K562 (cell line): Measurements from ENCODE around the gene BEST1. TPM values are rescaled to one million over a fixed set of nuclear protein-coding genes. Genes with fewer than 3 reads are reported as not detected.

Experiments used
- ARID1B ChIP-seq: fragments of 450-650 bp; IDR thresholded peaks from 2 replicates; pipeline ENCODE4 v1.6.1; 2016; ENCODE audit warnings: antibody characterized with exemption, mild to moderate bottlenecking, inconsistent platforms
- CBFA2T3 ChIP-seq: fragments of 450-650 bp; IDR thresholded peaks from 2 replicates; pipeline ENCODE4 v1.6.1; 2017
- E2F8 ChIP-seq: fragments of 450-650 bp; IDR thresholded peaks from 2 replicates; pipeline ENCODE4 v1.7.1; 2018; ENCODE audit warnings: mild to moderate bottlenecking, low read depth; ENCODE audit not compliant: partially characterized antibody
- ESRRB ChIP-seq: fragments of 250-450 bp; sonication (Bioruptor Pico); IDR thresholded peaks from 2 replicates; pipeline ENCODE4 v1.5.0; 2020; ENCODE audit warnings: mild to moderate bottlenecking, moderate library complexity, borderline replicate concordance
- MBD2 ChIP-seq: sonication (generic); IDR thresholded peaks from 2 replicates; pipeline ENCODE4 v1.6.1; 2016; ENCODE audit warnings: low read depth, borderline replicate concordance
- MITF ChIP-seq: IDR thresholded peaks from 2 replicates; pipeline ENCODE4 v1.6.1; 2014; ENCODE audit warnings: antibody characterized with exemption
- MYC ChIP-seq, 2 experiments: fragments of 250-450 bp in 1 of 2; sonication (Bioruptor Pico) in 1 of 2; IDR thresholded peaks; 2 replicates each; pipeline versions ENCODE4 v1.5.1 to v1.6.1; 2012 to 2021; ENCODE audit warnings: low read depth in 2 of 2, borderline replicate concordance in 1 of 2, improper control_type of control experiment in 1 of 2, low read length in 1 of 2, mild to moderate bottlenecking in 1 of 2, moderate library complexity in 1 of 2
- NR2C1 ChIP-seq, 2 experiments: fragments of 450-650 bp; IDR thresholded peaks; 2 replicates each; pipeline ENCODE4 v1.6.1; 2017; ENCODE audit warnings: mild to moderate bottlenecking in 2 of 2, antibody characterized with exemption in 1 of 2, inconsistent platforms in 1 of 2, missing compliant biosample characterization in 1 of 2, missing genetic modification characterization in 1 of 2
- TBL1XR1 ChIP-seq, 2 experiments: IDR thresholded peaks; 2 replicates each; pipeline ENCODE4 v1.6.1; 2012; ENCODE audit warnings: improper control_type of control experiment in 2 of 2, low read length in 2 of 2, mild to moderate bottlenecking in 1 of 2
- ZNF639 ChIP-seq, 2 experiments: fragments of 200-800 bp in 1 of 2; sonication (Bioruptor generic) in 1 of 2; sonication (generic) in 1 of 2; formaldehyde crosslinking in 1 of 2; IDR thresholded peaks in 1 of 2; conservative IDR thresholded peaks in 1 of 2; 2 replicates each; pipeline versions ENCODE4 v1.5.0 to v1.6.1; 2016 to 2020; ENCODE audit warnings: missing compliant biosample characterization in 1 of 2, missing genetic modification characterization in 1 of 2, missing genetic modification reagents in 1 of 2
- ZNF778 ChIP-seq: fragments of 450-650 bp; formaldehyde crosslinking; IDR thresholded peaks from 2 replicates; pipeline ENCODE4 v1.4.0; 2020; ENCODE audit warnings: mild to moderate bottlenecking, moderate library complexity
- ZNF785 ChIP-seq: fragments of 250-450 bp; sonication (Bioruptor Pico); IDR thresholded peaks from 2 replicates; pipeline ENCODE4 v1.4.0; 2020; ENCODE audit warnings: mild to moderate bottlenecking
- polyA plus RNA-seq, 8 experiments: library from polyadenylated mRNA; depleted of rRNA in 4 of 8; stranded (reverse) in 5 of 8; unstranded in 3 of 8; fragments of >200 nt; fragmentation: Nextera tagmentation in 2 of 8; fragmentation: Illumina TruSeq in 1 of 8; extraction: Ambion mirVana in 2 of 8; extraction: Trizol in 1 of 8; gene quantifications; 2 replicates each; pipeline versions ENCODE4 v1.2.1 to v1.2.3, GENCODE V29; 2011 to 2014; ENCODE audit warnings: inconsistent platforms in 1 of 8, missing spikeins in 1 of 8
- total RNA-seq, 7 experiments: library from RNA; depleted of rRNA in 6 of 7; stranded (reverse); fragments of >200 nt in 6 of 7; fragmentation: Illumina TruSeq in 2 of 7; extraction: Trizol in 2 of 7; gene quantifications; 2 replicates each; pipeline versions ENCODE4 v1.2.1 to v1.2.3, GENCODE V29; 2011 to 2021; ENCODE audit warnings: low replicate concordance in 1 of 7

BEST1 gene
- total and polyA plus RNA-seq, 9 of the 15 experiments (the other 6 are each of a cell fraction or from before 2014, with no cell fraction given): 0.07 to 1.3 (median 0.40) TPM

GRCh38 chr11:61918938-61919704 is 31.0 kb upstream of the BEST1 start (continued):
- TF ChIP-seq E2F8 (no peak), ZNF639 (CRISPR knock-in tag; conservative IDR thresholded peaks at IDR 0.05 in 1 of 2, IDR thresholded peaks at IDR 0.05 in 1 of 2) (0 out of 4 replicates have a peak, but pooled peaks of 1 of the 2 experiments have one; percentile 13), TBL1XR1 (IDR thresholded peaks at IDR 0.05; ENCODE audit: low read length in 2 of 2) (peak in 1 of 2 experiments; percentile 39; a peak in 1 of 4 replicates), MBD2 (0 out of 2 replicates have a peak, but pooled peaks have one; percentile 20), CBFA2T3 (peak; percentile 65), MYC (IDR thresholded peaks at IDR 0.05; ENCODE audit: low read depth, low read length) (0 out of 2 replicates have a peak, but pooled peaks have one; percentile 21), MYC (CRISPR knock-in tag; IDR thresholded peaks at IDR 0.05; ENCODE audit: borderline replicate concordance, low read depth) (no peak), NR2C1 (IDR thresholded peaks at IDR 0.05) (no peak), NR2C1 (tag; IDR thresholded peaks at IDR 0.05) (no peak), ARID1B (peak; percentile 46; the same call in 1 of the 2 replicates), ESRRB (CRISPR knock-in tag) (no peak), ZNF785 (CRISPR knock-in tag) (no peak), MITF (no peak), ZNF778 (CRISPR knock-in tag) (no peak)
